MCF 10A (cell line): ENCODE measurements around the gene GC. TPM values are rescaled to one million over a fixed set of nuclear protein-coding genes. Genes with fewer than 3 reads are reported as not detected.

Source experiments
- BruUV-seq: library from RNA; stranded (reverse); fragments of 400-500 nt; replicated peaks from 2 replicates; lab custom pipeline; 2021; lab: Mats Ljungman, UMichigan
- CTCF ChIA-PET: fragments of 300-600 bp; sonication (Branson Sonifier 250); formaldehyde crosslinking; extraction: SDS; loops from one replicate; lab custom pipeline; 2021; ENCODE audit warnings: antibody characterized with exemption, inconsistent platforms; lab: Yijun Ruan, JAX
- POLR2A ChIA-PET: fragments of 300-600, 350-650 bp; sonication (Branson Sonifier 250); formaldehyde crosslinking; extraction: SDS; loops from one replicate; lab custom pipeline; 2020; ENCODE audit warnings: antibody characterized with exemption, inconsistent platforms; lab: Yijun Ruan, JAX
- DNase-seq: peaks from one replicate; pipeline ENCODE4 v3.0.0-alpha.2; 2018; ENCODE audit not compliant: unreplicated experiment
- H3K27ac Mint-ChIP-seq: one replicate; pipeline ENCODE4 v1.8.0; 2022; ENCODE audit warnings: mild to moderate bottlenecking, low read depth, mixed read lengths; ENCODE audit not compliant: unreplicated experiment
- H3K27me3 Mint-ChIP-seq: one replicate; pipeline ENCODE4 v1.8.0; 2022; ENCODE audit warnings: mixed read lengths; ENCODE audit not compliant: insufficient read depth, unreplicated experiment
- H3K36me3 Mint-ChIP-seq: one replicate; pipeline ENCODE4 v1.8.0; 2022; ENCODE audit warnings: mild to moderate bottlenecking, moderate library complexity, mixed read lengths; ENCODE audit not compliant: insufficient read depth, unreplicated experiment
- H3K4me1 Mint-ChIP-seq: one replicate; pipeline ENCODE4 v1.8.0; 2022; ENCODE audit warnings: mixed read lengths; ENCODE audit not compliant: insufficient read depth, unreplicated experiment
- H3K4me3 Mint-ChIP-seq: one replicate; pipeline ENCODE4 v1.8.0; 2022; ENCODE audit warnings: mild to moderate bottlenecking, moderate library complexity, mixed read lengths; ENCODE audit not compliant: unreplicated experiment
- H3K9me3 Mint-ChIP-seq: one replicate; pipeline ENCODE4 v1.8.0; 2022; ENCODE audit warnings: mixed read lengths; ENCODE audit not compliant: unreplicated experiment
- intact Hi-C: fragments of 100-400 bp; cut with micrococcal nuclease; formaldehyde crosslinking; loops from 2 replicates; pipeline ENCODE4 v1.14.1; 2022
- total RNA-seq: library from RNA; stranded (reverse); gene quantifications from 2 replicates; pipeline ENCODE4 v1.2.3, GENCODE V29; 2022
- TF ChIP-seq, protein P1 (sequence below): fragments of 200-600 bp; IDR thresholded peaks from one replicate; pipeline ENCODE4 v1.8.0; 2022; ENCODE audit warnings: antibody characterized with exemption, mild to moderate bottlenecking; ENCODE audit not compliant: unreplicated experiment

The GC gene
- total RNA-seq, 1 experiment from 2014 or later: not detected

DNA sequence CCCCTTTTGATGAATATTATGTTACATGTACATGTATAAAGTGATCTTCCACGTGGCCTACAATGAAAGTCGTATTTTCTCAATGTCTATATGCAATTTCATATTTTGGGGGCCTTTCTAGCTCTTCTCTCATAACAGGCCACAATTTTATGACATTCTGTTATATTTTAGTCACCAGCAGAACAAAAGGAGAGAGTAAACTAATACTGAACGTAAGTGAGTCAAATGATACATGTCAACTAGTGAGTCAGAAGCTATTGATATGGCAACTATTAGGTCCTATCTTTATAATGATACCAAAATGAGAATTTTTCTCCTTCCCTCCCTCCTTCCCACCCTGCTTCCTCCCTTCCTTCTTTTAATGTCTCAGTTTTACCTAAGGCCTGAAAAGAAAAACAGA is 14.4 kb downstream of the GC start:
- H3K36me3 Mint-ChIP-seq: no peaks in the 10 kb centered on the region
- no peak for DNase-seq
- no peak overlapping the region for H3K27ac Mint-ChIP-seq
- H3K4me3 Mint-ChIP-seq: no peak overlapping the region
- TF ChIP-seq, protein P1, sequence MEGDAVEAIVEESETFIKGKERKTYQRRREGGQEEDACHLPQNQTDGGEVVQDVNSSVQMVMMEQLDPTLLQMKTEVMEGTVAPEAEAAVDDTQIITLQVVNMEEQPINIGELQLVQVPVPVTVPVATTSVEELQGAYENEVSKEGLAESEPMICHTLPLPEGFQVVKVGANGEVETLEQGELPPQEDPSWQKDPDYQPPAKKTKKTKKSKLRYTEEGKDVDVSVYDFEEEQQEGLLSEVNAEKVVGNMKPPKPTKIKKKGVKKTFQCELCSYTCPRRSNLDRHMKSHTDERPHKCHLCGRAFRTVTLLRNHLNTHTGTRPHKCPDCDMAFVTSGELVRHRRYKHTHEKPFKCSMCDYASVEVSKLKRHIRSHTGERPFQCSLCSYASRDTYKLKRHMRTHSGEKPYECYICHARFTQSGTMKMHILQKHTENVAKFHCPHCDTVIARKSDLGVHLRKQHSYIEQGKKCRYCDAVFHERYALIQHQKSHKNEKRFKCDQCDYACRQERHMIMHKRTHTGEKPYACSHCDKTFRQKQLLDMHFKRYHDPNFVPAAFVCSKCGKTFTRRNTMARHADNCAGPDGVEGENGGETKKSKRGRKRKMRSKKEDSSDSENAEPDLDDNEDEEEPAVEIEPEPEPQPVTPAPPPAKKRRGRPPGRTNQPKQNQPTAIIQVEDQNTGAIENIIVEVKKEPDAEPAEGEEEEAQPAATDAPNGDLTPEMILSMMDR: no peak
- peaks cover 6% of the 10 kb centered on the region for H3K4me1 Mint-ChIP-seq
- ChIA-PET CTCF (interaction anchor here (0.7 to 1.5 kb wide), 3 partner anchors 477 to 526 kb away, joined by 3 to 8 read pairs (median 4); no protein-coding TSS in a partner anchor), POLR2A (no interaction called here)
- intact Hi-C loops: no loop called here
- no TSS peak for BruUV-seq
- no peaks in the 10 kb centered on the region for H3K9me3 Mint-ChIP-seq
- H3K27me3 Mint-ChIP-seq: no peaks in the 10 kb centered on the region

DNA sequence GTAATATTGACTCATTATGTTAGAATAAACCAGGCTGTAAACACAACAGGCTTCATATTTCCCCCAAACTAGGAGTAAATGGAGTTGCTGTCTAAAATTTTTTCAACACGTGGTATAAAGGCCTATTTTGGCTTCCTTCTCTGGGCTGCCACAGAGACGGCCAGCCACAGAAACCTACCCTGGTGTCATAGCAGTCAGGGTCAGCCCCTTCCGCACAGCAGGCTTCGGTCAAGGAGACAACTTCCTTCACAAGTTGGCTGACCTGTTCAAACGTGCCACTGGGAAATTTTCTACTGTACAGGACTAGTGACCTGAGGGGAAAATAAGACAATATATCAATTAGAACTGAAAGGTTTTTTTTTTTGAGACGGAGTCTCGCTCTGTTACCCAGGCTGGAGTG is 15.8 kb downstream of the GC start:
- Mint-ChIP-seq H3K36me3 (no peaks in the 10 kb centered on the region), H3K4me3 (no peak overlapping the region), H3K4me1 (peaks cover 6% of the 10 kb centered on the region), H3K9me3 (no peaks in the 10 kb centered on the region), H3K27me3 (no peaks in the 10 kb centered on the region), H3K27ac (no peak overlapping the region)
- intact Hi-C loops: no loop called here
- POLR2A ChIA-PET: no interaction called here
- CTCF ChIA-PET: no interaction called here
- BruUV-seq: no TSS peak
- no peak for DNase-seq
- TF ChIP-seq, protein P1: no peak

DNA sequence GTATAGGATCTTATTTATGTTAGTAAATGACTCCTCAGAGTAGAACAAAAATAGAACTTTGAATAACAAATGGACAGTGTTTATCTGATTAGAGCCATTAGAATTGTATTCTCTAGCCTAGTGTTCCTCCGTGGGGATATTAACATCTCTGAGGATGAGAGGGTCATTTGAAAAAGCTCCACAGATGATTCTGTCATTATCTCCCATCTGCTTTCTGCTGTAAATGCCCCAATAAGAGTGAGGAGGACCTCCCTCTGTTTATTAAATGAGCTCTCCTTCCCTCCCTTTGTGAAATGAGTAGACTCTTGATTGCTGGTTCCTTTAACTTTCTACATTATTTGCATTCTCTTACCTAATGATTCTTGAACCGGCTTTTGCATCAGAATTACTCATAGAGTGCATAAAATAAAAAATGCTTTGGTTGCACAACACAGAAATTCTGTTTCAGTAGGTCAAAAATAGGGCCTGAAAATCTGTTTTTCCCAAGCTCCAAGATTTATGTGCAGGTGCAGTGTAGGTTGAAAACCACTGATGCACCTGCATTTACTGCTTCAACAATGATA is 18.0 kb downstream of the GC start:
- ChIA-PET POLR2A (no interaction called here), CTCF (interaction anchor here (0.6 to 1.2 kb wide), 2 partner anchors 197 to 520 kb away, joined by 4 to 7 read pairs; no protein-coding TSS in a partner anchor)
- no peaks in the 10 kb centered on the region for H3K9me3 Mint-ChIP-seq
- no peak overlapping the region for H3K4me3 Mint-ChIP-seq
- intact Hi-C loops: no loop called here
- peaks cover 6% of the 10 kb centered on the region for H3K4me1 Mint-ChIP-seq
- H3K27me3 Mint-ChIP-seq: no peaks in the 10 kb centered on the region
- TF ChIP-seq, protein P1: no peak
- no peak overlapping the region for H3K27ac Mint-ChIP-seq
- H3K36me3 Mint-ChIP-seq: no peaks in the 10 kb centered on the region
- BruUV-seq: no TSS peak
- DNase-seq: peak; percentile 8

DNA sequence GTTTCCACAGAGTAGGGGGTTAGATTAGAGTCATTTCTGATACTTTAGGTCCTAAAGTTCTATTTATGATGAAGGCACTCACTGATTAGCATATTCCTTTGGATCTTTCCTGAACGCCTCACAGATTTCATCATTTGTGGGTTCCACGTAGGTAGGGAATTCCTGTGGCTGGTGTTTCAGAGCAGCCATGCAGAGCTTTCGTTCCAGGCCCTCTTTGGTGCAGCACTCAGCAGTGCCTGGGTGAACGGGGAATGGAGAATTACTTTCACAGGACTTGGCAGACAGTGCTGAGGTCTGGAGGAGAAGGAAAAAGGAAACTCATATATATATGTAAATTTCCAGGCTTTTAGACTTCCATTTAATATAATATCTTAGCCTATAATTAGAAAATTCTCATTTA is 18.5 kb downstream of the GC start:
- Mint-ChIP-seq H3K27ac (no peak overlapping the region), H3K36me3 (no peaks in the 10 kb centered on the region), H3K4me3 (no peak overlapping the region), H3K4me1 (peaks cover 6% of the 10 kb centered on the region), H3K9me3 (no peaks in the 10 kb centered on the region), H3K27me3 (no peaks in the 10 kb centered on the region)
- ChIA-PET CTCF (interaction anchor here (1.2 kb wide), 1 partner anchor 521 kb away, joined by 7 read pairs; no protein-coding TSS in a partner anchor), POLR2A (no interaction called here)
- intact Hi-C loops: no loop called here
- BruUV-seq: no TSS peak
- TF ChIP-seq, protein P1: no peak
- no peak for DNase-seq
